ENCODE measurements around the gene ABAT.

DNA sequence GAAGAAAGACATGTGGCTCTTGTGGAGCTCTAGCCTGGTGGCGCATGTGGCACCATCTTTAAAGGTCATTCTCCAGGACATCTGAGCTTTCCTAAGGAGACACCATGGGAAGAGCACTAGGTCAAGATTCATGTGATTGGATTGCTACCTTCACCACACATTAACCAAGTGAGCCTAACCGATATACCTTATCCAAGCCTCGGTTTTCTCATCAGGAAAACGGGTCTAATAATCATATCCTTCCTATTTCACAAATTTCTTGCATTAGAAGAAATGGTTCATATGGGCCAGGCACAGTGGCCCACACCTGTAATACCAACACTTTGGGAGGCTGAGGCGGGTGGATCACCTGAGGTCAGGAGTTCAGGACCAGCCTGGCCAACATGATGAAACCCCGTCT lies 64.7 kb downstream of the ABAT start:
- TF ChIP-seq CTCF (IDR thresholded peaks at IDR 0.05) (no peak), POLR2A (IDR thresholded peaks at IDR 0.05) (no peak)
